GM12878 (cell line): ENCODE data around the gene MYO7B. TPM values are rescaled to one million over a fixed set of nuclear protein-coding genes. Genes with fewer than 3 reads are reported as not detected.

ENCODE experiments used
- ATAC-seq: fragments of 200-7000 bp; cut with Tn5 transposase; 3 replicates; pipeline ENCODE4 v1.9.1; 2020; ENCODE audit warnings: mild to moderate bottlenecking, moderate library complexity
- BruUV-seq: library from RNA; stranded (reverse); fragments of 400-500 nt; replicated peaks from 2 replicates; lab custom pipeline; 2021; lab: Mats Ljungman, UMichigan
- CTCF ChIA-PET: fragments of 300-600 bp; sonication (Branson Sonifier 250); formaldehyde crosslinking; extraction: SDS; loops from one replicate; lab custom pipeline; 2021; ENCODE audit warnings: inconsistent platforms; lab: Yijun Ruan, JAX
- POLR2A ChIA-PET: fragments of 350-600 bp; formaldehyde crosslinking; extraction: SDS; loops from one replicate; lab custom pipeline; 2021; ENCODE audit warnings: inconsistent platforms; lab: Charles Lee
- RAD21 ChIA-PET: fragments of 300-600 bp; sonication (Branson Sonifier 250); formaldehyde crosslinking; loops from one replicate; lab custom pipeline; 2023; ENCODE audit warnings: antibody characterized with exemption; ENCODE audit not compliant: unreplicated experiment; lab: Charles Lee
- SMC1A ChIA-PET: fragments of 300-600 bp; sonication (Branson Sonifier 250); formaldehyde crosslinking; loops from one replicate; lab custom pipeline; 2023; ENCODE audit not compliant: unreplicated experiment, uncharacterized antibody; lab: Charles Lee
- DNase-seq: peaks from one replicate; pipeline ENCODE4 v3.0.0-alpha.2; 2011; ENCODE audit warnings: low read depth, low spot score
- FAIRE-seq: peaks from 3 replicates; lab custom pipeline; 2011; peaks lifted over from hg19 to GRCh38; lab: Jason Lieb, UNC
- H2AFZ ChIP-seq: 2 replicates; pipeline ENCODE4 v1.6.0; 2011; ENCODE audit warnings: low read depth, low read length, control low read depth; ENCODE audit not compliant: control insufficient read depth
- H3K27ac ChIP-seq: 2 replicates; pipeline ENCODE4 v1.5.1; 2011; ENCODE audit warnings: control low read depth; ENCODE audit not compliant: control insufficient read depth, insufficient read depth
- H3K27me3 ChIP-seq, 2 experiments: replicated peaks in 1 of 2; 2 replicates each; pipeline versions ENCODE4 v1.6.0 to v1.6.1; 2011; ENCODE audit warnings: low read length in 1 of 2; ENCODE audit not compliant: control insufficient read depth in 2 of 2, insufficient read depth in 2 of 2
- H3K36me3 ChIP-seq, 2 experiments: 2 replicates each; pipeline ENCODE4 v1.5.1; 2011; ENCODE audit warnings: low read length in 1 of 2; ENCODE audit not compliant: control insufficient read depth in 2 of 2, insufficient read depth in 2 of 2
- H3K4me1 ChIP-seq: 2 replicates; pipeline ENCODE4 v1.6.1; 2011; ENCODE audit warnings: mild to moderate bottlenecking, low read length, moderate library complexity, mixed read lengths; ENCODE audit not compliant: control insufficient read depth, insufficient read depth
- H3K4me2 ChIP-seq: 2 replicates; pipeline ENCODE4 v1.6.0; 2011; ENCODE audit warnings: control low read depth; ENCODE audit not compliant: control insufficient read depth, insufficient read depth
- H3K4me3 ChIP-seq: fragments of 200-600 bp; sonication (generic); 2 replicates; pipeline ENCODE4 v1.5.1; 2016
- H3K79me2 ChIP-seq: 2 replicates; pipeline ENCODE4 v1.6.0; 2011; ENCODE audit warnings: low read length; ENCODE audit not compliant: control insufficient read depth, insufficient read depth
- H3K9ac ChIP-seq: 2 replicates; pipeline ENCODE4 v1.8.0; 2011; ENCODE audit warnings: low read length, control low read depth, mixed read lengths; ENCODE audit not compliant: control insufficient read depth, insufficient read depth
- H3K9me3 ChIP-seq: replicated peaks from 3 replicates; pipeline ENCODE4 v1.5.1; 2011; ENCODE audit warnings: mild to moderate bottlenecking, low read length; ENCODE audit not compliant: control insufficient read depth, insufficient read depth
- H4K20me1 ChIP-seq: 2 replicates; pipeline ENCODE4 v1.6.0; 2011; ENCODE audit not compliant: control insufficient read depth, insufficient read depth
- BACH1 ChIP-seq: fragments of 450-650 bp; IDR thresholded peaks from 2 replicates; pipeline ENCODE4 v1.6.1; 2017; ENCODE audit warnings: mild to moderate bottlenecking, borderline replicate concordance
- BRCA1 ChIP-seq: IDR thresholded peaks from 2 replicates; pipeline ENCODE4 v1.6.1; 2011; ENCODE audit warnings: low read depth, low read length, improper control_type of control experiment
- CREM ChIP-seq: IDR thresholded peaks from 2 replicates; pipeline ENCODE4 v1.6.1; 2014; ENCODE audit warnings: antibody characterized with exemption, low read depth
- CUX1 ChIP-seq: IDR thresholded peaks from 2 replicates; pipeline ENCODE4 v1.6.1; 2012; ENCODE audit warnings: improper control_type of control experiment, low read depth, low read length; ENCODE audit not compliant: insufficient replicate concordance
- FOXM1 ChIP-seq: IDR thresholded peaks from 2 replicates; pipeline ENCODE4 v1.6.1; 2012; ENCODE audit warnings: low read depth, mild to moderate bottlenecking, inconsistent platforms, low read length, moderate library complexity
- GATAD2B ChIP-seq: fragments of 450-650 bp; conservative IDR thresholded peaks from 2 replicates; pipeline ENCODE4 v1.6.1; 2017; ENCODE audit warnings: low read depth, mild to moderate bottlenecking, moderate library complexity
- SRF ChIP-seq, 2 experiments: IDR thresholded peaks; 2 replicates each; pipeline ENCODE4 v1.6.1; 2011; ENCODE audit warnings: low read depth in 2 of 2, low read length in 2 of 2, mild to moderate bottlenecking in 1 of 2, moderate library complexity in 1 of 2
- STAT3 ChIP-seq: IDR thresholded peaks from 2 replicates; pipeline ENCODE4 v1.6.1; 2011; ENCODE audit warnings: low read depth, low read length, improper control_type of control experiment
- ZBED1 ChIP-seq: IDR thresholded peaks from 2 replicates; pipeline ENCODE4 v1.6.1; 2016; ENCODE audit warnings: borderline replicate concordance
- ZNF207 ChIP-seq: fragments of 450-650 bp; IDR thresholded peaks from 2 replicates; pipeline ENCODE4 v1.6.1; 2014; ENCODE audit warnings: antibody characterized with exemption, mild to moderate bottlenecking, borderline replicate concordance
- ZNF217 ChIP-seq: fragments of 450-650 bp; IDR thresholded peaks from 2 replicates; pipeline ENCODE4 v1.6.1; 2017; ENCODE audit warnings: antibody characterized with exemption, mild to moderate bottlenecking
- WGBS: methylation state at CpG from one replicate; pipeline ENCODE4 v1.1.6; 2016; ENCODE audit warnings: low lambda C conversion rate; ENCODE audit not compliant: insufficient replicate concordance, insufficient coverage; ENCODE audit errors: missing lambda C conversion rate; 5-methylcytosine and 5-hydroxymethylcytosine counted together
- in situ Hi-C: fragments of 300-500 bp; cut with MboI; formaldehyde crosslinking; loops from 9 replicates; pipeline ENCODE4 v1.14.3; 2018; ENCODE audit warnings: mixed read lengths
- intact Hi-C: fragments of 100-400 bp; cut with micrococcal nuclease; formaldehyde crosslinking; loops from one replicate; pipeline ENCODE4 v1.14.2; 2022; ENCODE audit not compliant: unreplicated experiment
- polyA plus RNA-seq, 11 experiments: library from polyadenylated mRNA; depleted of rRNA in 4 of 11; unstranded in 6 of 11; stranded (reverse) in 5 of 11; fragments of >200 nt; fragmentation: Nextera tagmentation in 4 of 11; fragmentation: Illumina TruSeq in 1 of 11; extraction: Ambion mirVana in 4 of 11; extraction: Trizol in 1 of 11; gene quantifications; 1 replicate in 1 of 11; 2 replicates in 10 of 11; pipeline versions ENCODE4 v1.2.1 to v1.2.3, GENCODE V29; 2011 to 2016; ENCODE audit warnings: inconsistent platforms in 2 of 11, missing spikeins in 2 of 11, low read depth in 1 of 11
- total RNA-seq, 4 experiments: library from RNA; depleted of rRNA in 3 of 4; stranded (reverse); fragments of >200 nt in 3 of 4; fragmentation: Illumina TruSeq in 1 of 4; extraction: Trizol in 1 of 4; gene quantifications; 2 replicates each; pipeline versions ENCODE4 v1.2.1 to v1.2.3, GENCODE V29; 2013 to 2021

The MYO7B gene
- total and polyA plus RNA-seq, 10 of the 15 experiments (the other 5 are each of a cell fraction or from before 2014, with no cell fraction given) = 0.08 to 4.8 (median 1.2) TPM

DNA sequence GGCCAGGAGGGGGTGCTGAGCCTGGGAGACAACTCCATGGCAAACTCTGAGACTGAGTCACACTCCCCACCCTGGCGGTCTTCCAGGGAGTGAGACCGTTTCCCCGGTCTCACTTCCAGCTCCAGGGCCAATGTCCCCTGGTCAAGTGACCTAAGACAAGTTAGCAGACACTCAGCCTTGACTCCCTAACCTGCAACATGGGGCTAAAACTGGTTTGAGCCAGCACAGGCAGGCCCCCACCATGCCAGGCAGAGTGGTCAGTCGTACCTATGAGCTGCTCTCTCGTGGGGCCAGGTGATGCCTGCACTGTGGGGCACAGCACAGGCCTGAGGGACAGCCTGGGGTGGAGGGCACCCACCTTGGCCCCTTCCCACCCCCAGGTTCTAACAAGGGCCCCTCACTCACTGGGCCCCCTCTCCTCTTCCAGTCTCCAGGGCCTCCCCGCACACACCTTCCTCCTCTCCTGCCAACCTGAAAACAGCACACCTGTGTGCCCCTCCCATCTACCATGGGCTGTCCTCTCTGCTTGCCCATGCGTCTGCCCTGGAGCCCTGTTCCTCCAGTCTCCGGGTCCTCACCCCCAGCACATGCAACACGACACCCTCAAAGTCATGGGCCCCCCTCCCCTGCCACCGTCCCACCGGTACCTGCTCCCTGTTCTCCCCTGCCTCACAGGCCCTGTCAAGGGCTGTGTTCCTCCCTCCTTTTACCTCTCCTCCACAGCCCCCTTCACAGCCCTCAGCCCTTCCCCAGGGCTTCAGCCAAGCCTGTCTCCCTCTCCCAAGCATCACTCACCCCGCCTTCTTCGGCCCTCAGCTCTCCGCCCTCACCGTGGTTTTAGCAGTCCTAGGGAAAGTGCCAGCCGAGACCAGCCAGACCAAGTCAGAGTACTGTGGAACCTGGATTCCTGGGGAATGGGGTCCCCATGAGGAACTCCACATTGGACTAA, 112.0 kb downstream of the MYO7B start:
- Histone ChIP-seq H3K4me2 (no peak overlapping the region), H3K36me3 (no peaks in the 10 kb centered on the region), H3K9me3 (no peaks in the 10 kb centered on the region), H2AFZ (no peak overlapping the region), H3K4me3 (no peak overlapping the region), H3K27me3 (no peaks in the 10 kb centered on the region), H3K9ac (no peak overlapping the region), H3K4me1 (no peaks in the 10 kb centered on the region), H3K79me2 (no peaks in the 10 kb centered on the region), H4K20me1 (no peaks in the 10 kb centered on the region), H3K27ac (no peak overlapping the region)
- FAIRE-seq (no peak), ATAC-seq (no peak), DNase-seq (no peak)
- 54% methylated on average over 16 of the region's 16 CpGs for WGBS
- BruUV-seq = no TSS peak
- CTCF ChIA-PET = interaction anchor here (0.6 to 8.3 kb wide), 2 partner anchors 8 to 56 kb away, joined by 3 to 90 read pairs; no protein-coding TSS in a partner anchor
- TF ChIP-seq FOXM1 = no peak
- no peak for TF ChIP-seq ZBED1
- no peak for TF ChIP-seq BRCA1
- TF ChIP-seq SRF (IDR thresholded peaks at IDR 0.05; ENCODE audit: low read depth in 2 of 2, low read length in 2 of 2) = no peak
- no peak for TF ChIP-seq STAT3
- no peak for TF ChIP-seq ZNF217
- no peak for TF ChIP-seq BACH1
- no peak for TF ChIP-seq GATAD2B
- no peak for TF ChIP-seq ZNF207
- TF ChIP-seq CREM = no peak
- no peak for TF ChIP-seq CUX1
- POLR2A ChIA-PET = no interaction called here
- intact Hi-C loops (loop anchor here (5.0 kb wide), 1 partner anchor 120 kb away; the partner anchor contains the start of gene IWS1), in situ Hi-C loops (loop anchor here (5.0 kb wide), 1 partner anchor 450 kb away; no protein-coding TSS in a partner anchor)
- SMC1A ChIA-PET = no interaction called here
- RAD21 ChIA-PET = interaction anchor here (0.6 kb wide), 1 partner anchor 162 kb away, joined by 3 read pairs; no protein-coding TSS in a partner anchor
